ENCODE data around the gene MDGA2.
A peak's percentile ranks its signal among the peaks of the same experiment; 100 is the strongest.

MDGA2 gene

GRCh38 chr14:47154276-47154797, 521.1 kb downstream of the MDGA2 start:
- TF ChIP-seq CTCF (conservative IDR thresholded peaks at IDR 0.05; ENCODE audit: low read depth, low read length), result no peak
- no peak for DNase-seq (ENCODE audit: low read depth)
- no peak overlapping the region for H3K4me3 ChIP-seq (ENCODE audit: low read length)

GRCh38 chr14:47153746-47154145, 521.7 kb downstream of the MDGA2 start:
- DNase-seq (ENCODE audit: low read depth), result peak; percentile 12
- no peak for TF ChIP-seq CTCF (conservative IDR thresholded peaks at IDR 0.05; ENCODE audit: low read depth, low read length)
- no peak overlapping the region for H3K4me3 ChIP-seq (ENCODE audit: low read length)

GRCh38 chr14:47150267-47150666, 525.1 kb downstream of the MDGA2 start:
- no peak for TF ChIP-seq CTCF (conservative IDR thresholded peaks at IDR 0.05; ENCODE audit: low read depth, low read length)
- no peak for DNase-seq (ENCODE audit: low read depth)
- H3K4me3 ChIP-seq (ENCODE audit: low read length), result no peak overlapping the region

- no peak for TF ChIP-seq CTCF (conservative IDR thresholded peaks at IDR 0.05; ENCODE audit: low read depth, low read length)
- H3K4me3 ChIP-seq (ENCODE audit: low read length), result no peak overlapping the region
- DNase-seq (ENCODE audit: low read depth), result no peak
Measured at GRCh38 chr14:47149326-47149725, 526.1 kb downstream of the MDGA2 start.

- no peak for DNase-seq (ENCODE audit: low read depth)
- no peak overlapping the region for H3K4me3 ChIP-seq (ENCODE audit: low read length)
- TF ChIP-seq CTCF (conservative IDR thresholded peaks at IDR 0.05; ENCODE audit: low read depth, low read length), result no peak
Measured at GRCh38 chr14:47148686-47149085, 526.7 kb downstream of the MDGA2 start.

GRCh38 chr14:47120645-47121044, 554.8 kb downstream of the MDGA2 start:
- DNase-seq (ENCODE audit: low read depth), result no peak
- TF ChIP-seq CTCF (conservative IDR thresholded peaks at IDR 0.05; ENCODE audit: low read depth, low read length), result no peak
- H3K4me3 ChIP-seq (ENCODE audit: low read length), result no peak overlapping the region

DNA sequence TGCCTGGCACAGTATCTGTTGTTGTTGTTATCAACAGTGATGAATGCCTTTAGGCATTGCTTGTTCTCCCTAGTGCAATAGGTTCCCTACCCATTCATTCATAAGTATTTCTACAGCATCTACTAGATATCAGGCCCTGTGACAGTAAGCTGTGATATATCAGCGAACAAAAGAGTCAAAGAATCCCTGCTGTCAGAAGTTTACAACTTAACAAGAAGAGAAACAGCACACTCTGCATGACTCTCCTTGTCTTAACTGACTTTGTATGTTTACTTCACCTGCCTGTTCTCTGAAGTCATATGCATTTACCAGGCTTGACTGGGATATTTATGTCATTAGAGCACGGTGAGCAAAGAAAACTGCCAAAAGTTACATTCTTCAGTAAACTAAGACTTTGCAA, 571.6 kb downstream of the MDGA2 start:
- H3K4me3 ChIP-seq (ENCODE audit: low read length), result no peak overlapping the region
- no peak for TF ChIP-seq CTCF (conservative IDR thresholded peaks at IDR 0.05; ENCODE audit: low read depth, low read length)
- no peak for DNase-seq (ENCODE audit: low read depth)
